GM12878 (cell line): ENCODE data around the gene TMTC1. TPM values are rescaled to one million over a fixed set of nuclear protein-coding genes. Genes with fewer than 3 reads are reported as not detected.

Source experiments
- ATAC-seq: fragments of 200-7000 bp; cut with Tn5 transposase; 3 replicates; pipeline ENCODE4 v1.9.1; 2020; ENCODE audit warnings: mild to moderate bottlenecking, moderate library complexity
- BruUV-seq: library from RNA; stranded (reverse); fragments of 400-500 nt; replicated peaks from 2 replicates; lab custom pipeline; 2021; lab: Mats Ljungman, UMichigan
- CTCF ChIA-PET: fragments of 300-600 bp; sonication (Branson Sonifier 250); formaldehyde crosslinking; extraction: SDS; loops from one replicate; lab custom pipeline; 2021; ENCODE audit warnings: inconsistent platforms; lab: Yijun Ruan, JAX
- POLR2A ChIA-PET: fragments of 350-600 bp; formaldehyde crosslinking; extraction: SDS; loops from one replicate; lab custom pipeline; 2021; ENCODE audit warnings: inconsistent platforms; lab: Charles Lee
- RAD21 ChIA-PET: fragments of 300-600 bp; sonication (Branson Sonifier 250); formaldehyde crosslinking; loops from one replicate; lab custom pipeline; 2023; ENCODE audit warnings: antibody characterized with exemption; ENCODE audit not compliant: unreplicated experiment; lab: Charles Lee
- SMC1A ChIA-PET: fragments of 300-600 bp; sonication (Branson Sonifier 250); formaldehyde crosslinking; loops from one replicate; lab custom pipeline; 2023; ENCODE audit not compliant: unreplicated experiment, uncharacterized antibody; lab: Charles Lee
- DNase-seq: peaks from one replicate; pipeline ENCODE4 v3.0.0-alpha.2; 2011; ENCODE audit warnings: low read depth, low spot score
- FAIRE-seq: peaks from 3 replicates; lab custom pipeline; 2011; peaks lifted over from hg19 to GRCh38; lab: Jason Lieb, UNC
- H2AFZ ChIP-seq: 2 replicates; pipeline ENCODE4 v1.6.0; 2011; ENCODE audit warnings: low read depth, low read length, control low read depth; ENCODE audit not compliant: control insufficient read depth
- H3K27ac ChIP-seq: 2 replicates; pipeline ENCODE4 v1.5.1; 2011; ENCODE audit warnings: control low read depth; ENCODE audit not compliant: control insufficient read depth, insufficient read depth
- H3K27me3 ChIP-seq, 2 experiments: replicated peaks in 1 of 2; 2 replicates each; pipeline versions ENCODE4 v1.6.0 to v1.6.1; 2011; ENCODE audit warnings: low read length in 1 of 2; ENCODE audit not compliant: control insufficient read depth in 2 of 2, insufficient read depth in 2 of 2
- H3K36me3 ChIP-seq, 2 experiments: 2 replicates each; pipeline ENCODE4 v1.5.1; 2011; ENCODE audit warnings: low read length in 1 of 2; ENCODE audit not compliant: control insufficient read depth in 2 of 2, insufficient read depth in 2 of 2
- H3K4me1 ChIP-seq: 2 replicates; pipeline ENCODE4 v1.6.1; 2011; ENCODE audit warnings: mild to moderate bottlenecking, low read length, moderate library complexity, mixed read lengths; ENCODE audit not compliant: control insufficient read depth, insufficient read depth
- H3K4me2 ChIP-seq: 2 replicates; pipeline ENCODE4 v1.6.0; 2011; ENCODE audit warnings: control low read depth; ENCODE audit not compliant: control insufficient read depth, insufficient read depth
- H3K4me3 ChIP-seq: fragments of 200-600 bp; sonication (generic); 2 replicates; pipeline ENCODE4 v1.5.1; 2016
- H3K79me2 ChIP-seq: 2 replicates; pipeline ENCODE4 v1.6.0; 2011; ENCODE audit warnings: low read length; ENCODE audit not compliant: control insufficient read depth, insufficient read depth
- H3K9ac ChIP-seq: 2 replicates; pipeline ENCODE4 v1.8.0; 2011; ENCODE audit warnings: low read length, control low read depth, mixed read lengths; ENCODE audit not compliant: control insufficient read depth, insufficient read depth
- H3K9me3 ChIP-seq: replicated peaks from 3 replicates; pipeline ENCODE4 v1.5.1; 2011; ENCODE audit warnings: mild to moderate bottlenecking, low read length; ENCODE audit not compliant: control insufficient read depth, insufficient read depth
- H4K20me1 ChIP-seq: 2 replicates; pipeline ENCODE4 v1.6.0; 2011; ENCODE audit not compliant: control insufficient read depth, insufficient read depth
- DPF2 ChIP-seq: fragments of 450-650 bp; IDR thresholded peaks from 2 replicates; pipeline ENCODE4 v1.6.1; 2017; ENCODE audit warnings: mild to moderate bottlenecking
- MXI1 ChIP-seq: fragments of 150-350 bp; IDR thresholded peaks from 2 replicates; pipeline ENCODE4 v1.6.1; 2011; ENCODE audit warnings: low read depth, mild to moderate bottlenecking, inconsistent platforms, low read length, improper control_type of control experiment
- NFXL1 ChIP-seq: fragments of 450-650 bp; IDR thresholded peaks from 2 replicates; pipeline ENCODE4 v1.6.1; 2017; ENCODE audit warnings: antibody characterized with exemption, mild to moderate bottlenecking, borderline replicate concordance
- NFYB ChIP-seq: IDR thresholded peaks from 2 replicates; pipeline ENCODE4 v1.6.1; 2011; ENCODE audit warnings: low read depth, mild to moderate bottlenecking, low read length, improper control_type of control experiment, moderate library complexity; ENCODE audit not compliant: insufficient read depth
- NR2C1 ChIP-seq: fragments of 450-650 bp; IDR thresholded peaks from 2 replicates; pipeline ENCODE4 v1.6.1; 2017; ENCODE audit warnings: antibody characterized with exemption, mild to moderate bottlenecking, moderate library complexity
- RAD21 ChIP-seq: IDR thresholded peaks from 2 replicates; pipeline ENCODE4 v1.6.1; 2011; ENCODE audit warnings: mild to moderate bottlenecking, low read depth, low read length, moderate library complexity; ENCODE audit not compliant: insufficient read depth
- SMAD1 ChIP-seq: fragments of 450-650 bp; IDR thresholded peaks from 2 replicates; pipeline ENCODE4 v1.6.1; 2018; ENCODE audit warnings: mild to moderate bottlenecking, low read depth; ENCODE audit not compliant: partially characterized antibody
- SMC3 ChIP-seq: IDR thresholded peaks from 2 replicates; pipeline ENCODE4 v1.6.1; 2011; ENCODE audit warnings: low read length, improper control_type of control experiment, borderline replicate concordance
- SPI1 ChIP-seq: IDR thresholded peaks from 2 replicates; pipeline ENCODE4 v1.6.1; 2011; ENCODE audit warnings: low read depth, mild to moderate bottlenecking, low read length, moderate library complexity, borderline replicate concordance; ENCODE audit not compliant: insufficient read depth
- in situ Hi-C: fragments of 300-500 bp; cut with MboI; formaldehyde crosslinking; loops from 9 replicates; pipeline ENCODE4 v1.14.3; 2018; ENCODE audit warnings: mixed read lengths
- intact Hi-C: fragments of 100-400 bp; cut with micrococcal nuclease; formaldehyde crosslinking; loops from one replicate; pipeline ENCODE4 v1.14.2; 2022; ENCODE audit not compliant: unreplicated experiment
- polyA plus RNA-seq, 11 experiments: library from polyadenylated mRNA; depleted of rRNA in 4 of 11; unstranded in 6 of 11; stranded (reverse) in 5 of 11; fragments of >200 nt; fragmentation: Nextera tagmentation in 4 of 11; fragmentation: Illumina TruSeq in 1 of 11; extraction: Ambion mirVana in 4 of 11; extraction: Trizol in 1 of 11; gene quantifications; 1 replicate in 1 of 11; 2 replicates in 10 of 11; pipeline versions ENCODE4 v1.2.1 to v1.2.3, GENCODE V29; 2011 to 2016; ENCODE audit warnings: inconsistent platforms in 2 of 11, missing spikeins in 2 of 11, low read depth in 1 of 11
- total RNA-seq, 4 experiments: library from RNA; depleted of rRNA in 3 of 4; stranded (reverse); fragments of >200 nt in 3 of 4; fragmentation: Illumina TruSeq in 1 of 4; extraction: Trizol in 1 of 4; gene quantifications; 2 replicates each; pipeline versions ENCODE4 v1.2.1 to v1.2.3, GENCODE V29; 2013 to 2021
- TF ChIP-seq, protein P1 (sequence below), 3 experiments: IDR thresholded peaks in 2 of 3; conservative IDR thresholded peaks in 1 of 3; 2 replicates each; pipeline ENCODE4 v1.5.1; 2011; ENCODE audit warnings: low read depth in 3 of 3, low read length in 3 of 3, mild to moderate bottlenecking in 3 of 3, control low read depth in 2 of 3, moderate library complexity in 2 of 3, inconsistent platforms in 1 of 3, mixed read lengths in 1 of 3; ENCODE audit not compliant: control insufficient read depth in 2 of 3, insufficient read depth in 1 of 3; ENCODE audit errors: extremely low read depth in 1 of 3

Gene TMTC1
- total and polyA plus RNA-seq, 10 of the 15 experiments (the other 5 are each of a cell fraction or from before 2014, with no cell fraction given), result 0.10 to 20.9 (median 0.57) TPM

DNA sequence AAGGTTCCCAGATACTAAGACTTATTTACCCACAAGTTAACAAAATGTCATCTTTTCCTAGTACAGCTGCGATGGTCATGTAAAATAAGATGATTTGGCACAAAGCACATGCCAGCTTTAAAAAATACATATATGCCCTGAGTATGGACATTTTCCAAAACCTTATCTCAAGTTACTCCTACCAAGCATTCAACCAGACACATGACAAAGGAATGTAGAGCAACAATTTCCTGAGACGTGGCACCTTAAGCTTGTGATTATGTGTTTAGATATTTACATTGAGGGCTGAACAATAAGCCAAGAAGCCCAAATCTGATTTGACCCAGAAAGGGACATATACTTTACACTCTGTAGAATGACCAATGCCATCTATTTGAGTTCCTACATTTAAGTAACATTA lies 261.8 kb downstream of the TMTC1 start (continued):
- TF ChIP-seq NR2C1 (no peak), NFYB (no peak), NFXL1 (no peak), DPF2 (no peak)

GRCh38 chr12:29519585-29520182 lies 264.1 kb downstream of the TMTC1 start:
- no peaks in the 10 kb centered on the region for H3K79me2 ChIP-seq
- TF ChIP-seq SMAD1 (no peak), RAD21 (peak; percentile 71), SMC3 (peak; percentile 71; the same call in 1 of the 2 replicates), SPI1 (no peak), MXI1 (no peak)
- TF ChIP-seq, protein P1, sequence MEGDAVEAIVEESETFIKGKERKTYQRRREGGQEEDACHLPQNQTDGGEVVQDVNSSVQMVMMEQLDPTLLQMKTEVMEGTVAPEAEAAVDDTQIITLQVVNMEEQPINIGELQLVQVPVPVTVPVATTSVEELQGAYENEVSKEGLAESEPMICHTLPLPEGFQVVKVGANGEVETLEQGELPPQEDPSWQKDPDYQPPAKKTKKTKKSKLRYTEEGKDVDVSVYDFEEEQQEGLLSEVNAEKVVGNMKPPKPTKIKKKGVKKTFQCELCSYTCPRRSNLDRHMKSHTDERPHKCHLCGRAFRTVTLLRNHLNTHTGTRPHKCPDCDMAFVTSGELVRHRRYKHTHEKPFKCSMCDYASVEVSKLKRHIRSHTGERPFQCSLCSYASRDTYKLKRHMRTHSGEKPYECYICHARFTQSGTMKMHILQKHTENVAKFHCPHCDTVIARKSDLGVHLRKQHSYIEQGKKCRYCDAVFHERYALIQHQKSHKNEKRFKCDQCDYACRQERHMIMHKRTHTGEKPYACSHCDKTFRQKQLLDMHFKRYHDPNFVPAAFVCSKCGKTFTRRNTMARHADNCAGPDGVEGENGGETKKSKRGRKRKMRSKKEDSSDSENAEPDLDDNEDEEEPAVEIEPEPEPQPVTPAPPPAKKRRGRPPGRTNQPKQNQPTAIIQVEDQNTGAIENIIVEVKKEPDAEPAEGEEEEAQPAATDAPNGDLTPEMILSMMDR (IDR thresholded peaks at IDR 0.05 in 2 of 3, conservative IDR thresholded peaks at IDR 0.05 in 1 of 3; ENCODE audit: control insufficient read depth in 2 of 3, extremely low read depth in 1 of 3, insufficient read depth in 1 of 3, low read depth in 3 of 3, low read length in 3 of 3), result peak; percentile 40 to 66 (median 52); a peak in 5 of 6 replicates
- TF ChIP-seq, all 136 proteins: peak for 3
- ChIA-PET CTCF (interaction anchor here (0.6 to 5.9 kb wide), 38 partner anchors 9 to 1328 kb away, joined by 3 to 58 read pairs (median 4); no protein-coding TSS in a partner anchor), RAD21 (interaction anchor here (0.8 to 4.4 kb wide), 17 partner anchors 9 to 769 kb away, joined by 3 to 24 read pairs (median 4); no protein-coding TSS in a partner anchor), SMC1A (interaction anchor here (0.7 to 6.2 kb wide), 28 partner anchors 9 to 1287 kb away, joined by 3 to 60 read pairs (median 4); no protein-coding TSS in a partner anchor), POLR2A (no interaction called here)
- Histone ChIP-seq H3K4me3 (no peak overlapping the region), H3K36me3 (no peaks in the 10 kb centered on the region), H3K27me3 (no peaks in the 10 kb centered on the region), H3K9me3 (no peaks in the 10 kb centered on the region), H3K9ac (no peak overlapping the region), H2AFZ (no peak overlapping the region), H3K4me1 (no peaks in the 10 kb centered on the region), H4K20me1 (no peaks in the 10 kb centered on the region), H3K4me2 (no peak overlapping the region), H3K27ac (no peak overlapping the region)
- in situ Hi-C loops (loop anchor here (10.0 kb wide), 1 partner anchor 1285 kb away; no protein-coding TSS in a partner anchor), intact Hi-C loops (loop anchor here (2.0 to 5.0 kb wide), 3 partner anchors 615 to 1287 kb away; no protein-coding TSS in a partner anchor)
- ATAC-seq (peak; percentile 71), DNase-seq (no peak), FAIRE-seq (peak; percentile 38)
- no TSS peak for BruUV-seq
